HG03457 (cell line): Measurements from ENCODE around the gene FBXL16.

Source experiments
- ATAC-seq: cut with Tn5 transposase; IDR thresholded peaks from one replicate; pipeline ENCODE4 v1.9.1; 2021; ENCODE audit warnings: moderate number of reproducible peaks; ENCODE audit not compliant: unreplicated experiment

Gene FBXL16

DNA sequence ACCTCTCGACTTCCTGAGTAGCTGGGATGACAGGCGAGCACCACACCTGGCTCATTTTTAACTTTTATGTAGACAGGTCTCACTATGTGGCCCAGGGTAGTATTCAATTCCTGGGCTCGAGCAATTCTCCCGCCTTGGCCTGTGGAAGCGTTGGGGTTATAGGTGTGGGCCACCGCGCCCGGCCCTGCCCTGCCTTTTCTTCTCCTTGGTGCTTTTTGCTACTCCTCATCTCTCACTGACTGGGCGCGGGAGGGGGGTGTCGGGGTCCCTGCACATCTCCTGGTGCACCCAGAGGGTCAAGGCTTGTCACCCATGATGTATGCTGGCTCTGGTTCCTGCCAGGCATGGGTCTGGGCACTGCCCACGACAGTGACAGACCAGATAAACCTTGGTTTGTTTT, 61.0 kb downstream of the FBXL16 start:
- no peak for ATAC-seq

GRCh38 chr16:643050-643368, 62.6 kb downstream of the FBXL16 start:
- ATAC-seq: no peak
